Measurements from ENCODE around the gene ZBTB33. TPM values are rescaled to one million over a fixed set of nuclear protein-coding genes. Genes with fewer than 3 reads are reported as not detected.

Gene ZBTB33
- total RNA-seq, 1 experiment from 2014 or later: 16.2 TPM

DNA sequence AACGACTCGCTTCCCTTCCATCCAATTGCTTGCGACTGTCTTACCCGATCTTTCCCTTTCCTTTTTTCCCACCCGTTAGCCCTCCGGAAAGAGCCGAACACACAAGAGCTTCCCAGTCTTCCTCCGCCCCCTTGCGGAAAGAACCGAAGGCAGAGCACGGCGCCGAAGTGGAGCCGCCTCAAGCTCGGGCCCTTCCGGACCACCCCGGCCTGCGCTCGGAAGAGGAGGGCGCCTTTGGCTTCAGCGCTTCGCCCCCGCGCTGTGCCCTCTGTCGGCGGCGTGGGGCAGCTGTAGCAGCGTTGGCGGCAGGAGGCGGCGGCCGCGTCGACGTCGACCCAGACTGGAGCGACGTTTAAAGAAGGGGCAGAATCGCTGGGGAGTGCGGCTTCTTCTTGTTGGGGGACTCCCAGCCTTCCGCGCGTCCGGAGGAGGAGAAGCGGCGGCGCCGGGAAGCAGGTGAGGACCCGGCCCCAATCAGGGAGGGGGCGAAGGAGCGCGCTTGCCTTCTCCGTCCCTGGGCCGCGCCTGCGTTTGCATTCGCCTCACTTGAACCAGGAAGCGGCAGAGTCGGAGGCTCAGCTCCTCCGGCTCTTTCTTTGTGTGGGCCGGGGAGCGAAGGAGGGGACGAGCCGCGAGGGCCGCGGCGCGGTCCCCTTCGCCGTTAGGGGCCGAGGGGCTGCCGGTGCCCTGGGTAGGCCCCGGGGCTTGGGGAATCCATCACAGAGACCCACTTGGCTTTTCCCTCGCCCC is at the start of gene ZBTB33 (continued):
- no peak for TF ChIP-seq ZNF512 (CRISPR knock-in tag; IDR thresholded peaks at IDR 0.05; ENCODE audit: borderline replicate concordance)
- no peak for TF ChIP-seq ZNF263 (CRISPR knock-in tag; IDR thresholded peaks at IDR 0.05; ENCODE audit: low read depth)
- TF ChIP-seq, protein P1, sequence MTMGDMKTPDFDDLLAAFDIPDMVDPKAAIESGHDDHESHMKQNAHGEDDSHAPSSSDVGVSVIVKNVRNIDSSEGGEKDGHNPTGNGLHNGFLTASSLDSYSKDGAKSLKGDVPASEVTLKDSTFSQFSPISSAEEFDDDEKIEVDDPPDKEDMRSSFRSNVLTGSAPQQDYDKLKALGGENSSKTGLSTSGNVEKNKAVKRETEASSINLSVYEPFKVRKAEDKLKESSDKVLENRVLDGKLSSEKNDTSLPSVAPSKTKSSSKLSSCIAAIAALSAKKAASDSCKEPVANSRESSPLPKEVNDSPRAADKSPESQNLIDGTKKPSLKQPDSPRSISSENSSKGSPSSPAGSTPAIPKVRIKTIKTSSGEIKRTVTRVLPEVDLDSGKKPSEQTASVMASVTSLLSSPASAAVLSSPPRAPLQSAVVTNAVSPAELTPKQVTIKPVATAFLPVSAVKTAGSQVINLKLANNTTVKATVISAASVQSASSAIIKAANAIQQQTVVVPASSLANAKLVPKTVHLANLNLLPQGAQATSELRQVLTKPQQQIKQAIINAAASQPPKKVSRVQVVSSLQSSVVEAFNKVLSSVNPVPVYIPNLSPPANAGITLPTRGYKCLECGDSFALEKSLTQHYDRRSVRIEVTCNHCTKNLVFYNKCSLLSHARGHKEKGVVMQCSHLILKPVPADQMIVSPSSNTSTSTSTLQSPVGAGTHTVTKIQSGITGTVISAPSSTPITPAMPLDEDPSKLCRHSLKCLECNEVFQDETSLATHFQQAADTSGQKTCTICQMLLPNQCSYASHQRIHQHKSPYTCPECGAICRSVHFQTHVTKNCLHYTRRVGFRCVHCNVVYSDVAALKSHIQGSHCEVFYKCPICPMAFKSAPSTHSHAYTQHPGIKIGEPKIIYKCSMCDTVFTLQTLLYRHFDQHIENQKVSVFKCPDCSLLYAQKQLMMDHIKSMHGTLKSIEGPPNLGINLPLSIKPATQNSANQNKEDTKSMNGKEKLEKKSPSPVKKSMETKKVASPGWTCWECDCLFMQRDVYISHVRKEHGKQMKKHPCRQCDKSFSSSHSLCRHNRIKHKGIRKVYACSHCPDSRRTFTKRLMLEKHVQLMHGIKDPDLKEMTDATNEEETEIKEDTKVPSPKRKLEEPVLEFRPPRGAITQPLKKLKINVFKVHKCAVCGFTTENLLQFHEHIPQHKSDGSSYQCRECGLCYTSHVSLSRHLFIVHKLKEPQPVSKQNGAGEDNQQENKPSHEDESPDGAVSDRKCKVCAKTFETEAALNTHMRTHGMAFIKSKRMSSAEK (CRISPR knock-in tag; IDR thresholded peaks at IDR 0.05; ENCODE audit: borderline replicate concordance): no peak
- TF ChIP-seq ATF1 (CRISPR knock-in tag; IDR thresholded peaks at IDR 0.05): no peak
- no peak for TF ChIP-seq ZNF396 (CRISPR knock-in tag; IDR thresholded peaks at IDR 0.05; ENCODE audit: borderline replicate concordance)
- no peak for TF ChIP-seq NFE2L1 (CRISPR knock-in tag; IDR thresholded peaks at IDR 0.05)
- no peak for TF ChIP-seq ZNF219 (CRISPR knock-in tag; IDR thresholded peaks at IDR 0.05; ENCODE audit: borderline replicate concordance)
- no peak for TF ChIP-seq ZNF423 (CRISPR knock-in tag; IDR thresholded peaks at IDR 0.05)
- TF ChIP-seq JAZF1 (CRISPR knock-in tag; IDR thresholded peaks at IDR 0.05): no peak
- no peak for TF ChIP-seq GABPB1 (CRISPR knock-in tag; IDR thresholded peaks at IDR 0.05)
- TF ChIP-seq CTCF (IDR thresholded peaks at IDR 0.05): peak; percentile 36
- no peak for TF ChIP-seq ZBTB21 (CRISPR knock-in tag; IDR thresholded peaks at IDR 0.05; ENCODE audit: borderline replicate concordance)
- no peak for TF ChIP-seq TEAD4 (CRISPR knock-in tag; IDR thresholded peaks at IDR 0.05)
- TF ChIP-seq IRF2 (CRISPR knock-in tag; IDR thresholded peaks at IDR 0.05; ENCODE audit: borderline replicate concordance, low read depth): no peak
- no peak for TF ChIP-seq SMAD3 (CRISPR knock-in tag; IDR thresholded peaks at IDR 0.05; ENCODE audit: borderline replicate concordance)
- no peak for TF ChIP-seq ESRRA (CRISPR knock-in tag; IDR thresholded peaks at IDR 0.05; ENCODE audit: borderline replicate concordance)
- TF ChIP-seq CREM (CRISPR knock-in tag; IDR thresholded peaks at IDR 0.05): 0 out of 2 replicates have a peak, but pooled peaks have one; percentile 40
- TF ChIP-seq STAT6 (CRISPR knock-in tag; conservative IDR thresholded peaks at IDR 0.05; ENCODE audit: low read depth): no peak
- TF ChIP-seq EMX1 (CRISPR knock-in tag; IDR thresholded peaks at IDR 0.05): no peak
- TF ChIP-seq ZNF281 (CRISPR knock-in tag; IDR thresholded peaks at IDR 0.05): no peak
- peak; percentile 26; the same call in 1 of the 2 replicates for TF ChIP-seq ARID4B (CRISPR knock-in tag; IDR thresholded peaks at IDR 0.05; ENCODE audit: borderline replicate concordance)
